NCI-H187 treated with DMSO at 0.1 percent for 48 hours (cell line): Measurements from ENCODE around the gene RPS13.
"Not testable (repeated sequence)": the region's sequence is repeated elsewhere in the genome, so short reads cannot be mapped to it uniquely, and the experiment has no call there.

Experiments
- DNase-seq: peaks from one replicate; lab custom pipeline; 2025; lab: John Stamatoyannopoulos, UW

RPS13 gene

GRCh38 chr11:17077520-17078401, at the start of gene RPS13:
RPS13 (minus strand) TSS chr11:17077667; CDS start chr11:17077641, 26 bp downstream.
- DNase-seq = peak; percentile 96

- no peak for DNase-seq
Measured at GRCh38 chr11:17121981-17122380, 44.5 kb upstream of the RPS13 start.

GRCh38 chr11:17117262-17117661, 39.8 kb upstream of the RPS13 start:
- DNase-seq = no peak

- DNase-seq = no peak
Measured at GRCh38 chr11:17116117-17116516, 38.6 kb upstream of the RPS13 start.

GRCh38 chr11:17107745-17108144, 30.3 kb upstream of the RPS13 start:
- not testable (repeated sequence) for DNase-seq

GRCh38 chr11:17105404-17106040, 28.1 kb upstream of the RPS13 start:
- DNase-seq = not testable (repeated sequence)

GRCh38 chr11:17102462-17102861, 25.0 kb upstream of the RPS13 start:
- DNase-seq = no peak

GRCh38 chr11:17098658-17099057, 21.2 kb upstream of the RPS13 start:
- no peak for DNase-seq

GRCh38 chr11:17098038-17098437, 20.6 kb upstream of the RPS13 start:
- DNase-seq = no peak

- not testable (repeated sequence) for DNase-seq
Measured at GRCh38 chr11:17085976-17086375, 8.5 kb upstream of the RPS13 start.

GRCh38 chr11:17077240-17077519, 287 bp downstream of the RPS13 start:
- DNase-seq = no peak

GRCh38 chr11:17076517-17077239, 789 bp downstream of the RPS13 start:
- no peak for DNase-seq

GRCh38 chr11:17075506-17075905, 2.0 kb downstream of the RPS13 start:
- no peak for DNase-seq

GRCh38 chr11:17073370-17074027, 4.0 kb downstream of the RPS13 start:
- no peak for DNase-seq

- no peak for DNase-seq
Measured at GRCh38 chr11:17067417-17067816, 10.1 kb downstream of the RPS13 start.

- DNase-seq = no peak
Measured at GRCh38 chr11:17066691-17067090, 10.8 kb downstream of the RPS13 start.

- DNase-seq = peak; percentile 9
Measured at GRCh38 chr11:17063171-17064002, 14.1 kb downstream of the RPS13 start.

- DNase-seq = not testable (repeated sequence)
Measured at GRCh38 chr11:17051146-17051545, 26.3 kb downstream of the RPS13 start.

- DNase-seq = not testable (repeated sequence)
Measured at GRCh38 chr11:17048491-17048890, 29.0 kb downstream of the RPS13 start.

GRCh38 chr11:17046690-17047089, 30.8 kb downstream of the RPS13 start:
- DNase-seq = no peak
